GM12872 (cell line): ENCODE measurements around the gene PGAM1.

ENCODE experiments used
- TF ChIP-seq, protein P1 (sequence below): IDR thresholded peaks from 3 replicates; pipeline ENCODE4 v1.5.1; 2011; ENCODE audit warnings: low read depth, mild to moderate bottlenecking, low read length, moderate library complexity; ENCODE audit not compliant: insufficient read depth

The PGAM1 gene

GRCh38 chr10:97451605-97452004 is 25.6 kb downstream of the PGAM1 start:
- TF ChIP-seq, protein P1, sequence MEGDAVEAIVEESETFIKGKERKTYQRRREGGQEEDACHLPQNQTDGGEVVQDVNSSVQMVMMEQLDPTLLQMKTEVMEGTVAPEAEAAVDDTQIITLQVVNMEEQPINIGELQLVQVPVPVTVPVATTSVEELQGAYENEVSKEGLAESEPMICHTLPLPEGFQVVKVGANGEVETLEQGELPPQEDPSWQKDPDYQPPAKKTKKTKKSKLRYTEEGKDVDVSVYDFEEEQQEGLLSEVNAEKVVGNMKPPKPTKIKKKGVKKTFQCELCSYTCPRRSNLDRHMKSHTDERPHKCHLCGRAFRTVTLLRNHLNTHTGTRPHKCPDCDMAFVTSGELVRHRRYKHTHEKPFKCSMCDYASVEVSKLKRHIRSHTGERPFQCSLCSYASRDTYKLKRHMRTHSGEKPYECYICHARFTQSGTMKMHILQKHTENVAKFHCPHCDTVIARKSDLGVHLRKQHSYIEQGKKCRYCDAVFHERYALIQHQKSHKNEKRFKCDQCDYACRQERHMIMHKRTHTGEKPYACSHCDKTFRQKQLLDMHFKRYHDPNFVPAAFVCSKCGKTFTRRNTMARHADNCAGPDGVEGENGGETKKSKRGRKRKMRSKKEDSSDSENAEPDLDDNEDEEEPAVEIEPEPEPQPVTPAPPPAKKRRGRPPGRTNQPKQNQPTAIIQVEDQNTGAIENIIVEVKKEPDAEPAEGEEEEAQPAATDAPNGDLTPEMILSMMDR, result no peak

GRCh38 chr10:97452352-97452751 is 26.4 kb downstream of the PGAM1 start:
- TF ChIP-seq, protein P1, result no peak

DNA sequence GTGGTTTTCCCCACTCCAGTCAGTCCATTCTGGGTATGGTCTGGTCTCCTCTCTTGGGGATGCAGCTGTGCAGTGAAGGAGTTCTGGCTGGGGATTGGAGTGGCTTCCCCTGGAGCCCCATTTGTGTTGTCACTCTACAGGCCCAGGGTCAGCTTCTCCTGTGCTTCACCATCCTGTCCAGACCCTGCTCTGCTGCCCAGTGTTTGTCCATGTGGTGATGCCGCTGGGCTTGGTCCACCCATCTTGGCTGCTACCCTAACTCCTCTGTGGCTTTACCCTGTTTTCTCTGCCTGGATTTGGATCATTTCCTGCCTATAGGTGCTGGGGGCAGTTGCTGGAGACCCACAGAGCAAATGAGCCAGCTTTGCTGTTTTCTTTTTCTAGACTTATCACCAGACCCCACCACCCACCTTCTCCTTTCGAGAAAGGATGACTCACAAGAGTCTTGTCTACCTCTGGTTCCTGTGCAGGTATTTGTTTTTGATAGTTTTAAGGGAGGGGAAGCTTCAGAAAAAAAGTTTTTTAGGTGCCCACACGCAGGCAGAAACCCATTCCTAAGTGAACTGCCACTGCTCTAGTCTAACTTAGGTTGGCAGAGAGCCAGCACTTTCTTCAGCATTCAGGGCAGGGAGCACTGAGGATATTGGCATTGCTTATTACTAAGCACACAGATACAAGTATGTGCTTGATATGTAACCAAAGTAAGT is 28.5 kb downstream of the PGAM1 start:
- TF ChIP-seq, protein P1, result no peak

GRCh38 chr10:97456034-97456685 is 30.2 kb downstream of the PGAM1 start:
- TF ChIP-seq, protein P1, result no peak

DNA sequence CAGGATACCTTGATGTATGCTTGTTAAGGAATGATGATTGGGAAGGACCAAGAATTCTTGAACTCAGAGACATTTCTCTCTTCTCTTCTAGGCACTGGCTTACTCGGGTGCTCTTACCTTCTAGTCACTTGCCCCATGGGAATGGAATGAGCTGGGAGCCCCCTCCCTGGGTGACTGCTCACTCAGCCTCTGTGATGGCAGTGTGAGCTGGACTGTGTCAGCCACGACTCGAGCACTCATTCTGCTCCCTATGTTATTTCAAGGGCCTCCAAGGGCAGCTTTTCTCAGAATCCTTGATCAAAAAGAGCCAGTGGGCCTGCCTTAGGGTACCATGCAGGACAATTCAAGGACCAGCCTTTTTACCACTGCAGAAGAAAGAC is 30.7 kb downstream of the PGAM1 start:
- TF ChIP-seq, protein P1, result no peak

DNA sequence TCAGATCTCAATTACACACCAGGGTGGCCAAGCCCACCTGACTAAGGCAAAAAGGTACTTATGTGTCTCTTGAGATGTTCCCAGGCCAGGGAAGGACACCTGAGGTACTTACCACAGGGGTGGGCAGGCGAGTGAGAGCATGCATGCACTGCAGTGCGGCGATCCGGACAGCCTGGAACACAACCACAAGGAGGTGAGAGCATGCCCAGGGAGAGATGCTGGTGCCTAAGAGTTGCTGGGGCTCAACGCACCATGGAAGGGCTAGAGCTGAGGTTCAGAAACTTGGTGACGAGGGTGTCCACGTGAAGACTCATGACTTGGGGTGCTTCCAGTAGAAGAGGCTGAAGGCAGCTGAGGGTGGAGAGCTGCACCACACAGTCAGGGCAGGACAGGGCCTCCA is 33.1 kb downstream of the PGAM1 start:
- TF ChIP-seq, protein P1, result no peak

- TF ChIP-seq, protein P1, result no peak
Measured at GRCh38 chr10:97459933-97460332, 33.9 kb downstream of the PGAM1 start.
